Bronchial epithelial cell (primary cell): ENCODE measurements around the gene POLR1A. TPM values are rescaled to one million over a fixed set of nuclear protein-coding genes. Genes with fewer than 3 reads are reported as not detected.

ENCODE experiments used
- DNase-seq: peaks from one replicate; pipeline ENCODE4 v3.0.0-alpha.2; 2010; ENCODE audit warnings: low read depth
- FAIRE-seq: peaks from 2 replicates; lab custom pipeline; 2011; peaks lifted over from hg19 to GRCh38; lab: Jason Lieb, UNC
- H3K27me3 ChIP-seq: 2 replicates; pipeline ENCODE4 v1.5.1; 2011; ENCODE audit warnings: low read length; ENCODE audit not compliant: control insufficient read depth, insufficient read depth
- H3K36me3 ChIP-seq: 2 replicates; pipeline ENCODE4 v1.5.1; 2011; ENCODE audit warnings: low read length; ENCODE audit not compliant: control insufficient read depth, insufficient read depth
- H3K4me3 ChIP-seq: 2 replicates; pipeline ENCODE4 v1.5.1; 2011; ENCODE audit warnings: mild to moderate bottlenecking, low read depth, low read length, control low read depth
- CTCF ChIP-seq: IDR thresholded peaks from 2 replicates; pipeline ENCODE4 v1.5.1; 2011; ENCODE audit warnings: mild to moderate bottlenecking, moderate library complexity, low read length, control low read depth, inconsistent platforms; ENCODE audit not compliant: insufficient read depth, severe bottlenecking
- total RNA-seq: library from RNA; depleted of rRNA; stranded (reverse); fragments of >200 nt; gene quantifications from 2 replicates; pipeline ENCODE4 v1.2.1, GENCODE V29; 2014

Gene POLR1A
- total RNA-seq, 1 donor from 2014 or later, result 9.7 TPM

GRCh38 chr2:86075886-86076285, 29.8 kb downstream of the POLR1A start:
- peaks cover 20% of the 10 kb centered on the region for H3K36me3 ChIP-seq
- FAIRE-seq (no peak), DNase-seq (no peak)
- H3K27me3 ChIP-seq, result no peaks in the 10 kb centered on the region
- no peak overlapping the region for H3K4me3 ChIP-seq
- TF ChIP-seq CTCF, result no peak

GRCh38 chr2:86074811-86075210, 30.9 kb downstream of the POLR1A start:
- DNase-seq, result no peak
- no peaks in the 10 kb centered on the region for H3K27me3 ChIP-seq
- no peak for TF ChIP-seq CTCF
- no peak overlapping the region for H3K4me3 ChIP-seq
- no peak for FAIRE-seq
- peaks cover 21% of the 10 kb centered on the region for H3K36me3 ChIP-seq

GRCh38 chr2:86074256-86074655, 31.4 kb downstream of the POLR1A start:
- FAIRE-seq (no peak), DNase-seq (no peak)
- H3K4me3 ChIP-seq, result no peak overlapping the region
- no peaks in the 10 kb centered on the region for H3K27me3 ChIP-seq
- TF ChIP-seq CTCF, result no peak
- H3K36me3 ChIP-seq, result peaks cover 26% of the 10 kb centered on the region

- no peak for DNase-seq
- no peak for FAIRE-seq
Observed at GRCh38 chr2:86073225-86073624, 32.5 kb downstream of the POLR1A start.

GRCh38 chr2:86072271-86072858, 33.3 kb downstream of the POLR1A start:
- H3K36me3 ChIP-seq, result peaks cover 30% of the 10 kb centered on the region
- no peak for DNase-seq
- no peak for TF ChIP-seq CTCF
- no peak for FAIRE-seq
- no peaks in the 10 kb centered on the region for H3K27me3 ChIP-seq
- no peak overlapping the region for H3K4me3 ChIP-seq

More at GRCh38 chr2:86073225-86073624, 32.5 kb downstream of the POLR1A start:
- Histone ChIP-seq H3K27me3 (no peaks in the 10 kb centered on the region), H3K36me3 (peaks cover 30% of the 10 kb centered on the region), H3K4me3 (no peak overlapping the region)
- no peak for TF ChIP-seq CTCF

- Histone ChIP-seq H3K36me3 (peaks cover 21% of the 10 kb centered on the region), H3K27me3 (no peaks in the 10 kb centered on the region), H3K4me3 (no peak overlapping the region)
- no peak for FAIRE-seq
- no peak for DNase-seq
- TF ChIP-seq CTCF, result no peak
Observed at GRCh38 chr2:86070868-86071267, 34.8 kb downstream of the POLR1A start.
